Activated B cell treated with CpG ODN at 0.5 μM for 24 hours (primary cell): ENCODE results near the gene THUMPD3. TPM values are rescaled to one million over a fixed set of nuclear protein-coding genes. Genes with fewer than 3 reads are reported as not detected.

Source experiments
- ATAC-seq: fragments of 200-7000 bp; cut with Tn5 transposase; one replicate; pipeline ENCODE4 v1.10.0; 2021; ENCODE audit warnings: low read depth, mild to moderate bottlenecking, moderate library complexity
- CTCF ChIA-PET: fragments of 350-600 bp; sonication (Branson Sonifier 250); formaldehyde crosslinking; loops from one replicate; lab custom pipeline; 2021; ENCODE audit warnings: antibody characterized with exemption; lab: Charles Lee
- POLR2A ChIA-PET: fragments of 350-600 bp; sonication (Branson Sonifier 250); formaldehyde crosslinking; loops from one replicate; lab custom pipeline; 2021; ENCODE audit warnings: antibody characterized with exemption; lab: Charles Lee
- DNase-seq: peaks from one replicate; pipeline ENCODE4 v3.0.0; 2022
- H3K27ac Mint-ChIP-seq: one replicate; pipeline ENCODE4 v1.8.0; 2020; ENCODE audit warnings: mixed read lengths
- H3K27me3 Mint-ChIP-seq: one replicate; pipeline ENCODE4 v1.8.0; 2021; ENCODE audit warnings: mixed read lengths
- H3K36me3 Mint-ChIP-seq: one replicate; pipeline ENCODE4 v1.8.0; 2021; ENCODE audit warnings: low read depth, mixed read lengths
- H3K4me1 Mint-ChIP-seq: one replicate; pipeline ENCODE4 v1.8.0; 2021; ENCODE audit warnings: mixed read lengths
- H3K4me3 Mint-ChIP-seq: one replicate; pipeline ENCODE4 v1.8.0; 2020; ENCODE audit warnings: mild to moderate bottlenecking, mixed read lengths
- H3K9me3 Mint-ChIP-seq: one replicate; pipeline ENCODE4 v1.8.0; 2020; ENCODE audit warnings: mixed read lengths
- intact Hi-C: fragments of 100-400 bp; cut with micrococcal nuclease; formaldehyde crosslinking; loops from one replicate; pipeline ENCODE4 v1.15.1; 2024
- total RNA-seq: library from RNA; stranded (reverse); gene quantifications from 2 replicates; pipeline ENCODE4 v1.2.3, GENCODE V29; 2022
- TF ChIP-seq, protein P1 (sequence below): fragments of 200-600 bp; IDR thresholded peaks from one replicate; pipeline ENCODE4 v1.8.0; 2022; ENCODE audit warnings: antibody characterized with exemption, mild to moderate bottlenecking

Gene THUMPD3
- total RNA-seq, 1 donor from 2014 or later, result 42.0 TPM

DNA sequence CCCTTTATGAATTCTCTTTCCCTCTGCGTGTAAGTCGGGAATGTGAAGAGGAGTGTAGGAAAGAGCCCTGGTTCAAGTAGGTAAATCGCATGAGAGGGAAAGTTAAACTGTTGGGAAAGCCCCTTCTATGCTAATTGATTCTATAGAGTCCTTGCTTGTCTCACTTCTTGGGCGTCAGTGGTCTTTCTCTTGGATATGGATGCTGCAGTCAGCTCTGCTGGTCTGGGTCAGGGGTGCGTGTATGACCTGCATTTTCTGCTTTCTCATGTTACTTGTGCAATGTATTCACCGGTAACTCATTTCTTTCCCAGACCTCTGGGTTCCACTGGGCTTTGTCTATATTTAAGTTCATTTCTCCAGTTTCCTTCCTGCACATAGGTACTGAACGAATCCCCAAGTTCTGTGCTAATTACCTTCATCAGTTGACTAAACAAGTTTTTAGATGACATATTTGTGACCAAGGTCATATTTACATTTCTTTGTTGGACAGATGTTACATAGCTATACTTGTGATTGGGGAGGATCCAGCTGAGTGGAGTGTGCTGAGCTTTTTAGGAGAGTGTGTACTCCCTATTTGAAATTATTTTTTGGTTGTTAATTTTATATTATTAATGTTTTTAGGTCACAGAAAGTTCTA, 36.0 kb downstream of the THUMPD3 start:
- intact Hi-C loops, result no loop called here
- no peaks in the 10 kb centered on the region for H3K9me3 Mint-ChIP-seq
- ATAC-seq, result no peak
- no peaks in the 10 kb centered on the region for H3K27me3 Mint-ChIP-seq
- peaks cover 66% of the 10 kb centered on the region for H3K4me1 Mint-ChIP-seq
- ChIA-PET CTCF (interaction anchor here (0.7 to 1.1 kb wide), 2 partner anchors 12 to 24 kb away, joined by 3 to 6 read pairs; no protein-coding TSS in a partner anchor), POLR2A (interaction anchor here (0.5 to 1.2 kb wide), 9 partner anchors 12 to 444 kb away, joined by 3 to 8 read pairs (median 4); partner anchors contain the start of genes MTMR14 and THUMPD3)
- peaks cover 43% of the 10 kb centered on the region for H3K36me3 Mint-ChIP-seq
- H3K4me3 Mint-ChIP-seq, result peak overlapping the region; percentile 99
- H3K27ac Mint-ChIP-seq, result peak overlapping the region; percentile 97
- TF ChIP-seq, protein P1, sequence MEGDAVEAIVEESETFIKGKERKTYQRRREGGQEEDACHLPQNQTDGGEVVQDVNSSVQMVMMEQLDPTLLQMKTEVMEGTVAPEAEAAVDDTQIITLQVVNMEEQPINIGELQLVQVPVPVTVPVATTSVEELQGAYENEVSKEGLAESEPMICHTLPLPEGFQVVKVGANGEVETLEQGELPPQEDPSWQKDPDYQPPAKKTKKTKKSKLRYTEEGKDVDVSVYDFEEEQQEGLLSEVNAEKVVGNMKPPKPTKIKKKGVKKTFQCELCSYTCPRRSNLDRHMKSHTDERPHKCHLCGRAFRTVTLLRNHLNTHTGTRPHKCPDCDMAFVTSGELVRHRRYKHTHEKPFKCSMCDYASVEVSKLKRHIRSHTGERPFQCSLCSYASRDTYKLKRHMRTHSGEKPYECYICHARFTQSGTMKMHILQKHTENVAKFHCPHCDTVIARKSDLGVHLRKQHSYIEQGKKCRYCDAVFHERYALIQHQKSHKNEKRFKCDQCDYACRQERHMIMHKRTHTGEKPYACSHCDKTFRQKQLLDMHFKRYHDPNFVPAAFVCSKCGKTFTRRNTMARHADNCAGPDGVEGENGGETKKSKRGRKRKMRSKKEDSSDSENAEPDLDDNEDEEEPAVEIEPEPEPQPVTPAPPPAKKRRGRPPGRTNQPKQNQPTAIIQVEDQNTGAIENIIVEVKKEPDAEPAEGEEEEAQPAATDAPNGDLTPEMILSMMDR, result no peak
- no peak for DNase-seq

DNA sequence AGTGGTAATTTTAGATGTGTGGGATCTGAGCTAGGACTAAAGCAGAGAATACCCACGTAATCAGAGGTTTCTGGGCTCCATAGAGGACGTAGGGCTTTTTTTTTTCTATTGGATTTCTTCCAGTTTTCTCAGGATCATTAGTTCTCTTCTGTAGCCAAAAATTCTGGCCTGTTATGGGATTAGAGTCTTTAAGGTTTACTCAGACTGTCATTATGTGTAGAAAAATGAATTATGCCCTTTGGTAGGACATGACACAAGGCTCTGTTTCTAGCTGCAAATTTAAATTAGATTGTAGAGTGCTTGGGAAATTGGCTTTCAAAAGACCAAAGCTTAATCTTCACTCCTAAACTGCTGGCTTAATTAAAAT, 36.5 kb downstream of the THUMPD3 start:
- TF ChIP-seq, protein P1, result no peak
- H3K27ac Mint-ChIP-seq, result peak overlapping the region; percentile 61
- H3K4me1 Mint-ChIP-seq, result peaks cover 66% of the 10 kb centered on the region
- CTCF ChIA-PET, result interaction anchor here (0.7 to 1.1 kb wide), 2 partner anchors 12 to 23 kb away, joined by 3 to 6 read pairs; no protein-coding TSS in a partner anchor
- intact Hi-C loops, result no loop called here
- H3K4me3 Mint-ChIP-seq, result peak overlapping the region; percentile 99
- POLR2A ChIA-PET, result interaction anchor here (0.5 to 1.2 kb wide), 9 partner anchors 11 to 444 kb away, joined by 3 to 8 read pairs (median 4); partner anchors contain the start of genes MTMR14 and THUMPD3
- peaks cover 38% of the 10 kb centered on the region for H3K36me3 Mint-ChIP-seq
- H3K27me3 Mint-ChIP-seq, result no peaks in the 10 kb centered on the region
- no peak for ATAC-seq
- DNase-seq, result no peak
- H3K9me3 Mint-ChIP-seq, result no peaks in the 10 kb centered on the region

DNA sequence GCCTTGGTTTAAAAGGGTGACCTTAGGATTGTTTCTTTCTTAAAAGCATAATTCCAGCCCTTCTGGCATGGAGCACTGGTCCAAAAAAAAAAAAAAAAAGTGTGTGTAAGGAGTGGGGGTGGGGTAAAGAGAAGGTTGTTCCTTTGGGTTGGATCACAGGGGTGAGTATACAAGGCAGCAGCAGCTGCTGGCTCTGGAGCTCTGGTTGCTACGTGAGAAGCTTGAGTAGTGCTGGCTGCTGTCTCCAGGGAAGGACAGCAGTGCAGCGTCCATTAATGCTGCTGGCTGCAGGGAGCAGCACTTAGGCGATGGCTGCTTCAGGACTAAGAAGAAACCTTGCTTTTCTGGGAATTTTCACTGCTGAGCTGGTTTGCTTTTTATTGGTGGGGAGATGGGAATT, 36.9 kb downstream of the THUMPD3 start:
- TF ChIP-seq, protein P1, result no peak
- no peak for DNase-seq
- CTCF ChIA-PET, result interaction anchor here (1.1 kb wide), 1 partner anchor 11 kb away, joined by 6 read pairs; no protein-coding TSS in a partner anchor
- peak overlapping the region; percentile 99 for H3K4me3 Mint-ChIP-seq
- H3K9me3 Mint-ChIP-seq, result no peaks in the 10 kb centered on the region
- peak overlapping the region; percentile 61 for H3K27ac Mint-ChIP-seq
- H3K4me1 Mint-ChIP-seq, result peaks cover 66% of the 10 kb centered on the region
- H3K36me3 Mint-ChIP-seq, result peaks cover 33% of the 10 kb centered on the region
- no peaks in the 10 kb centered on the region for H3K27me3 Mint-ChIP-seq
- POLR2A ChIA-PET, result interaction anchor here (0.7 to 1.1 kb wide), 4 partner anchors 17 to 445 kb away, joined by 3 to 8 read pairs (median 6); partner anchors contain the start of gene THUMPD3
- ATAC-seq, result no peak
- intact Hi-C loops, result no loop called here

DNA sequence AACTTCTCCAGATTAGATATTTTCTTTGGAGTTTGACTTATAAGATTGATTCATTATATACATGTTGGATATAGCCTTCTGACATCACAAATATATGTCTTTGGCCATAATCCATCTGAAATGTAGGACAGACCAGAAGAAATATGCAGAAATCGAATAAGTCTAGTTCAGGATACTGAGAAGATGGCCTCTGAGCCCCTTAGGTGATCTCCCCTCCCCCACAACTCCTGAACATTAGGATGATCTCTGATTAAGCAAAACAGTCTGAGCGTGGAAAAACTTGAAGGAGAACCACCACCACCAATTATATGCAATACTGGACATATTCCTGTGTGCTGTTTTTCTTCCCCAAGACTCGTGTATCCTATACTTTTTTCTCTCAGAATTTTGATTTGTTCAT, 37.8 kb downstream of the THUMPD3 start:
- ATAC-seq (no peak), DNase-seq (no peak)
- TF ChIP-seq, protein P1, result no peak
- POLR2A ChIA-PET, result no interaction called here
- peaks cover 64% of the 10 kb centered on the region for H3K4me1 Mint-ChIP-seq
- CTCF ChIA-PET, result no interaction called here
- peaks cover 25% of the 10 kb centered on the region for H3K36me3 Mint-ChIP-seq
- no peaks in the 10 kb centered on the region for H3K9me3 Mint-ChIP-seq
- H3K27ac Mint-ChIP-seq, result peak overlapping the region; percentile 31
- no peak overlapping the region for H3K4me3 Mint-ChIP-seq
- intact Hi-C loops, result no loop called here
- no peaks in the 10 kb centered on the region for H3K27me3 Mint-ChIP-seq

DNA sequence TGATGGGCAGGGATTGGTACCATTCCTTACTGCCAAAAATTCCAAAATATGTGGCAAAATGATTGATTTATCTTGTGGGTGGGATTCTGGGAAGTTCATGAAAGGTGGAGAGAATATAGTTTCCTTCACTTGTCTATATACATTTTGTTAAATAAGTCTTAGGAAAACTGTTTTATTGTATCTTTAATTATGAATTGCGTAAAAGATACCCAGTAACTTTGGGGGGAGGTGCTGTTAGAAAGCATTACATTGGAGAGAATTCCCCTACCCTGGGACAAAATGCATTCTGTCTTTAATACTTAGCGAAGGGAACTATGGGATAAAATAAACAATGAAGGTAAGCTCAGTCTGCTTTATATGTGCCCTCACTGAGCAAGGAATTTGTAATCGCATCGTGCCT, 39.1 kb downstream of the THUMPD3 start:
- Mint-ChIP-seq H3K4me3 (no peak overlapping the region), H3K27ac (no peak overlapping the region), H3K27me3 (no peaks in the 10 kb centered on the region), H3K36me3 (peaks cover 15% of the 10 kb centered on the region), H3K9me3 (no peaks in the 10 kb centered on the region), H3K4me1 (peaks cover 72% of the 10 kb centered on the region)
- intact Hi-C loops, result no loop called here
- TF ChIP-seq, protein P1, result no peak
- CTCF ChIA-PET, result no interaction called here
- no peak for ATAC-seq
- POLR2A ChIA-PET, result interaction anchor here (0.6 kb wide), 1 partner anchor 322 kb away, joined by 7 read pairs; no protein-coding TSS in a partner anchor
- no peak for DNase-seq
